ENCODE data around the gene EIF4EBP2. TPM values are rescaled to one million over a fixed set of nuclear protein-coding genes. Genes with fewer than 3 reads are reported as not detected.

EIF4EBP2 gene
- total RNA-seq, 1 experiment from 2014 or later: 36.7 TPM

- TF ChIP-seq ZBTB33 (IDR thresholded peaks at IDR 0.05; ENCODE audit: extremely low read depth, insufficient replicate concordance, low read length) (no peak), CBX3 (IDR thresholded peaks at IDR 0.05; ENCODE audit: low read depth) (no peak), ATF3 (IDR thresholded peaks at IDR 0.05) (no peak), FOSL1 (IDR thresholded peaks at IDR 0.05; ENCODE audit: low read depth) (no peak), ELF1 (IDR thresholded peaks at IDR 0.05; ENCODE audit: borderline replicate concordance, low read depth) (no peak), SRF (IDR thresholded peaks at IDR 0.05; ENCODE audit: low read depth) (no peak), ZNF274 (IDR thresholded peaks at IDR 0.05; ENCODE audit: low read depth, low read length) (no peak), POLR2A (IDR thresholded peaks at IDR 0.05; ENCODE audit: borderline replicate concordance, extremely low read depth, insufficient read depth, insufficient read length) (no peak), RAD21 (IDR thresholded peaks at IDR 0.05; ENCODE audit: low read depth) (no peak)
Measured at GRCh38 chr10:70374775-70375614, 28.9 kb upstream of the EIF4EBP2 start (continued).

Measured in HCT116 (cell line).